Measurements from ENCODE around the gene CELF6.
"Not testable (repeated sequence)": the region's sequence is repeated elsewhere in the genome, so short reads cannot be mapped to it uniquely, and the experiment has no call there.

The CELF6 gene

GRCh38 chr15:72285402-72285801 is 34.6 kb downstream of the CELF6 start:
- TF ChIP-seq CTCF (IDR thresholded peaks at IDR 0.05; ENCODE audit: extremely low read depth, missing control alignments), result no peak
- DNase-seq (ENCODE audit: low spot score), result no peak

- TF ChIP-seq CTCF (IDR thresholded peaks at IDR 0.05; ENCODE audit: extremely low read depth, missing control alignments), result no peak
- DNase-seq (ENCODE audit: low spot score), result no peak
These were observed 35.2 kb downstream of the CELF6 start for GRCh38 chr15:72284781-72285180.

GRCh38 chr15:72281713-72282112 is 38.2 kb downstream of the CELF6 start:
- no peak for DNase-seq (ENCODE audit: low spot score)
- TF ChIP-seq CTCF (IDR thresholded peaks at IDR 0.05; ENCODE audit: extremely low read depth, missing control alignments), result no peak

GRCh38 chr15:72280751-72281150 is 39.2 kb downstream of the CELF6 start:
- no peak for DNase-seq (ENCODE audit: low spot score)
- no peak for TF ChIP-seq CTCF (IDR thresholded peaks at IDR 0.05; ENCODE audit: extremely low read depth, missing control alignments)

GRCh38 chr15:72278737-72279136 is 41.2 kb downstream of the CELF6 start:
- no peak for TF ChIP-seq CTCF (IDR thresholded peaks at IDR 0.05; ENCODE audit: extremely low read depth, missing control alignments)
- no peak for DNase-seq (ENCODE audit: low spot score)

- DNase-seq (ENCODE audit: low spot score), result no peak
- no peak for TF ChIP-seq CTCF (IDR thresholded peaks at IDR 0.05; ENCODE audit: extremely low read depth, missing control alignments)
These were observed 43.6 kb downstream of the CELF6 start for GRCh38 chr15:72276326-72276700.

GRCh38 chr15:72275635-72276325 is 44.2 kb downstream of the CELF6 start:
- not testable (repeated sequence) for DNase-seq (ENCODE audit: low spot score)

GRCh38 chr15:72272997-72273352 is 47.0 kb downstream of the CELF6 start:
- no peak for DNase-seq (ENCODE audit: low spot score)
- no peak for TF ChIP-seq CTCF (IDR thresholded peaks at IDR 0.05; ENCODE audit: extremely low read depth, missing control alignments)

Data from GM20000 (cell line).